DMS153 (cell line): ENCODE measurements around the gene SMAD1.

Experiments used
- DNase-seq: peaks from one replicate; lab custom pipeline; 2025; lab: John Stamatoyannopoulos, UW

The SMAD1 gene

GRCh38 chr4:145489556-145489955 lies 7.9 kb downstream of the SMAD1 start:
- DNase-seq = no peak

- no peak for DNase-seq
These were observed 8.7 kb downstream of the SMAD1 start for GRCh38 chr4:145490361-145490760.

GRCh38 chr4:145490796-145491195 lies 9.1 kb downstream of the SMAD1 start:
- no peak for DNase-seq

DNA sequence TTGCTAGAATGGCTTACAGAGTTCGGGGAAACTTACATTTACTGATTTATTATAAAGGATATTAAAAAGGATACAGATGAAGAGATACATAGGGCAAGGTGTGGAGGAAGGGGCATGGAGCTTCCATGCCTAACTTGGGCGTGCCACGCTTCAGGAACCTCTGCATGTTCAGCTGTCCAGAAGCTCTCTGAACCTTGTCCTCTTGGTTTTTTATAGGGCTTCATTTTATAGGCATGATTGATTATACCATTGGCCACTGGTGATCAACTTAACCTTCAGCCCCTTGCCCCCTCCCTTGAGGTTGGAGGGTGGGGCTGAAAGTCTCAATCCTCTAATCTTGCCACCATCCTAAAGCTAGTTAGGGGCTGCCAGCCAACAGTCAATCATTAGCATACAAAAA lies 10.7 kb downstream of the SMAD1 start:
- DNase-seq = no peak

- DNase-seq = no peak
These were observed 11.5 kb downstream of the SMAD1 start for GRCh38 chr4:145493166-145493565.

- DNase-seq = no peak
These were observed 13.1 kb downstream of the SMAD1 start for GRCh38 chr4:145494666-145495270.

DNA sequence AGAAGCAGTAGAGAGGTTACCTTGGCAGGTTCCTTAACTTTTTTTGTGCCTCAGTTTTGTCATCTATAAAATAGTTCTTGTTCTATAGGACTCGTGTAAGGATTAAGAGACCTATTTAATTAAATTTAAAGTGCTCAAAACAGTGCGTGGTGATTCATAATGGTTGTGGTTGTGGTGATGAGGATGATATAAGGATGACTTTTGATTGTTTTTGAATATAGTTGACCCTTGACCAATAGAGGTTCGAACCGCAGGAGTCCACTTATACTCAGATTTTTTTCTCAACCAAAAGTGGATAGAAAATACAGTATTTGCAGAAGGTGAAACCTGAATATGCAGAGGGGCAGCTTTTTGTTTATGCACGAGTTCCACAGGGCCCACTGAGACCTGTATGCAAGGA lies 14.6 kb downstream of the SMAD1 start:
- DNase-seq = no peak

- no peak for DNase-seq
These were observed 15.8 kb downstream of the SMAD1 start for GRCh38 chr4:145497199-145498149.

GRCh38 chr4:145498430-145498829 lies 16.8 kb downstream of the SMAD1 start:
- no peak for DNase-seq

DNA sequence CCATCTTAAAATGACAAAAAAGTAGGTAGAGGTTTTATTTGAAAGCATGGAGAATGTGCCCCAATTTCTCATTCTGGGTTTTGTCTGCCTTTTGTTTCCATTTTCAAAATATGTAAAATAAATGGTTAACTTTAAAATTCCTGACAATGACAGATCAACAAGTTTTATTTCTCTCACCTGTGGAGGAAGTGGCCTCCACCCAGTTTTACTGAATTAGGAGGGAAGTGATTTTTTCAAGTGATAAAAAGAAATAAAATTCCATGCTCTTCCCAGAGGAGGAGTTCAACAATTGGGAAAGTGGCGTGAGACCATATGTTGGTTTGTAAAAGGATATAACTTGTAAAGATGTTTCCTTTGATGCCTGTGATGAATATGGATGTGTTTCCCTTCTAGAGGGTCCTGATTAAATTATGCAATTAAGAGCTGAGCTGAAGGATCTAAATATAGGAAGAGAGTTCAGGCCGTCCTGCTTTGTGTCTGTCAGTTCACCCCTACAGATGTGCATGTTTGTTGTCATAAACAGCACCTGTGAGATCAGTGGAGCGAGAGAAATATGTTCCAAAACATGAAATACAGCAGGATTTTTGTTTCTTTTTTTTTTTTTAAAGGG lies 19.5 kb downstream of the SMAD1 start:
- DNase-seq = no peak

- no peak for DNase-seq
These were observed 21.2 kb downstream of the SMAD1 start for GRCh38 chr4:145502809-145503208.

DNA sequence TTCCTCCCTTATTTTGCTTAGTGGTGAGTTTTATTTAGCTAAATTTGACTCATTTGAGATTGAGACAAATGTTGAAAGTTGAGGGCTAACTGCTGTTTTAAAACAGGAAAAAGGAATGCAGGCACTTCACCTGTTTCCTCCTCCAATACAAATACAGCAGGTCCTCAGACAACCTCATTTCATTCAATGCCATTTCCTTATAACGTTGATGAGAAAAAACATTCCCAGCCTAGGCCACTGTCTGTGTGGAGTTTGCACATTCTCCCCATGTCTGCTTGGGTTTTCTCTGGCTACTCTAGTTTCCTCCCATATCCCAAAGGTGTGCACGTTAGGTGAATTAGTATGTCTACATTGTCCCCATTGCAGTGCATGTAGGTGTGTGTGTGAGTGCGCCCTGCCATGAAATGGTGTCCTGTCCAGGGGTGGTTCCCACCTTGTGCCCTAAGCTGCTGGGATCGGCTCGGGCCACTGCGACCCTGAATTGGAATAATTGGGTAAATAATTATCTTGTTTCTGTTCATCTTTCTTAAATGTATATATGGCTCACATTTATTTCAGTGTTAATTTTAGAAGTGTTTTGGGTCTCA lies 21.9 kb downstream of the SMAD1 start:
- DNase-seq = no peak

DNA sequence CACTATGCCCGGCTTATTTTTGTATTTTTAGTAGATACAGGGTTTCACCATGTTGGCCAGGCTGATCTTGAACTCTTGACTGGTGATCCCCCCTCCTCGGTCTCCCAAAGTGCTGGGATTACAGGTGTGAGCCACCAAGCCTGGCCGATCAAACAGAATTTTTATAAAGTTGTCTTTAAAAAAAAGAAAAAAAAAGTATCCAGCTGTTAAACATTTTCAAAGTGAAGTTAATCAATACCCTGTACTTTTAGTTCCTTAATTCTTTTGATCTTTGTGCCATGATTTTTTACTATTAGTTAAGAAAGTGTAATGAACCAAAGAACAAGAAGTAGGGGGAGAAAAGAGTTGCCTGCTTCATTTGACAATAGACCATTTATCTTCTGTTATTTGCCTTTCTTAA lies 24.3 kb downstream of the SMAD1 start:
- DNase-seq = no peak

GRCh38 chr4:145507636-145508035 lies 26.0 kb downstream of the SMAD1 start:
- no peak for DNase-seq

DNA sequence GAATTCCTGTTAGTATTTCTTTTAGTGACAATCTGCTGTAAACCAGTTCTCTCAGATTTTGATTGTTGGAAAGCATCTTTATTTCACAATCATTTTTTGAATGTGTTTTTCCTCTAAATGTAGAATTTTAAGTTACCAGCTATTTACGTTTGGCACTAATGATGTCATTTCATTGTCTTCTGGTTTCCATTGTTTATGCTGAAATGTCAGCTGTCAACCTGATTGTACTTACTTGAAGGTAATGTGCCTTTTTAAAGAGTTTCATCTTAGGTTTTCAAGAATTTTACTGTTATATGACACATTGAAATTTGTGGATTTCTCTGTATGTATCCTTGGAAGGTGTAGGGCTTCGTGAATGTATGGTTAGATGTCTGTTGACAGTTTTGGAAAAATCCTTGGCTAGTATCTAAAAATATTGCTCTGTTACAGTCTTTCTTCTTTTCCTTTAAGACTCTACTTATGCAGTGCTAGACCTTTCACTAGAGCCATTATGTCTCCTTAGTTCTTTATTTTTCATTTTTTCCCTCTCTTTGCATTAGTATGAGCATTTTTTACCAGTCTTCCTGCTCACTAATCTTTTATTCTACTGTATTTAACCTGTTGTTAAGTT lies 30.4 kb downstream of the SMAD1 start:
- DNase-seq = peak; percentile 14

GRCh38 chr4:145513020-145513621 lies 31.5 kb downstream of the SMAD1 start:
- DNase-seq = no peak

DNA sequence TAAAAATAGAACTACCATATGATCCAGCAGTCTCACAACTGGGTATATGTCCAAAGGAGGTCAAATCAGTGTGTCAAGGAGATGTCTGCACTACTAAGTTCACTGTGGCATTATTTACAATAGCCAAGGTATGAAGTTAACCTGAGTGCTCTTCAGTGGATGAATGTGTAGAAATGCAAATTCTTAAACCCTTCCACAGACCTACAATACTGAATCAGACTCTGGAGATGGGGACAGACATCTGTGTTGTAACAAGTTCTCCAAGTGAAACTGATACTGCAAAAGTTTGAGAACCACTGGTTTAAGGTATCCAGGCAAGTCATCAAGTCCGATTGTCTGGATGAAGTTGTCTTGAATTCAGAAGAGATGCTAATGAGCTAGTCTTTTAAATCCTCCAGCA lies 38.5 kb downstream of the SMAD1 start:
- DNase-seq = no peak

DNA sequence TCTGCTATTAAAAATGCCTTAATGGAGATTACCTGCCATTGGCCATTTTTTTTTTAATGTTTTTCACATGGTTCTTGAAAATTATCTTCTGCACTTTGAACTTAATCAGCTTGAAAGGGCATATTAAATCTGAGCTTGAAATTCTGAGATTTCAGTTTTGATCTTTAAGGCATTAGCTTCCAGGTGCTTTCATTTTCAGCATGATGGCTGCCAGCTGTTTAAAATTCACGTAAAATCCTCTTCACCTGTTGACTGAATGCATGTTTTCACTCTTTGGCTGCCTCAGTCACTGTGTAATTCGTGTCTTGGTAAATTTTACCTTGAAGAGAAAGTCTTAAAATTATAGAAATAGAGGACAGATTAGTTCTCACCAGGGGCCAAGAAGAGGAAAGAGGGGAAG lies 39.6 kb downstream of the SMAD1 start:
- no peak for DNase-seq

- DNase-seq = no peak
These were observed 41.5 kb downstream of the SMAD1 start for GRCh38 chr4:145523117-145523516.

GRCh38 chr4:145524552-145524951 lies 42.9 kb downstream of the SMAD1 start:
- DNase-seq = no peak

DNA sequence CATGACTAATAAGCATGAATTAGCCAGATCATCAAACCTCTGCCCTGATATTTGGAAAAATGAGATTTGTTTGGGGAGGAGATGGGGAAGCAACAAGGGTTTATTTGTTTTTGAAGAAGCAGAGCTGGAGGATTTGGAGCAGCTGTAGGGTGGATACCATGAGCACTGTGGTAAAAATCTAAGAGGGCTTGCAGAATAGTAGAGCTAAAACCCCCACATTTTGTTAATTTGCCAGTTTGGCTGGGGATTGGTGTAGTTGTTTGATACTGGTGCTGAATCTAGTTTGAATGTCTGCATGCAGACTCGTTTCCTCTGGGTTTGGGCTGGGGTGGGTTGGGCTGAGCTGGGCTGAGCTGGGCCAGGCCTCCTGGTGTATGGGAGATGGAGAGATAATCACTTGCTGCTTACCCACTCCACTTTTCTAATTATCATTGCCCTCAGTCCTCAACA lies 43.7 kb downstream of the SMAD1 start:
- DNase-seq = no peak

DNA sequence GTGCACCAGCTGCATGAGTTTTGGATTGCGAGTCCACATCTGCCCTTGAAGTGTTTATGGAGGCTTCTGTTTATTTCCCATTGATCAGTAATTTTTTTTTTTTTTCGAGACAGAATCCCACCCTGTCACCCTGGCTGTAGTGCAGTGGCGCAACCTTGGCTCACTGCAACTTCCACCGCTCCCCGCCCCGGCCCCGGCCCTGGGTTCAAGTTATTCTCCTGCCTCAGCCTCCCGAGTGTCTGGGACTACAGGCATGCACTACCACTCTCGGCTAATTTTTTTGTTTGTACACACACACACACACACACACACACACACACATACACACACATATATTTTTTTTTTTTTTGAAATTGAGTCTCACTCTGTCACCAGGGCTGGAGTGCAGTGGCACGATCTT lies 46.1 kb downstream of the SMAD1 start:
- no peak for DNase-seq
